Head of caudate nucleus (tissue), 42 donors: ENCODE data around the gene DAB1.

Source experiments
- DNase-seq, 42 donors: peaks; one replicate each; pipeline versions ENCODE4 v3.0.0 to v3.0.0-alpha.2; 2020 to 2021; ENCODE audit warnings: mixed read lengths in 7 of 42
- intact Hi-C: fragments of 100-400 bp; cut with DNase I; formaldehyde crosslinking; loops from one replicate; pipeline ENCODE4 v1.15.0; 2022

The DAB1 gene

DNA sequence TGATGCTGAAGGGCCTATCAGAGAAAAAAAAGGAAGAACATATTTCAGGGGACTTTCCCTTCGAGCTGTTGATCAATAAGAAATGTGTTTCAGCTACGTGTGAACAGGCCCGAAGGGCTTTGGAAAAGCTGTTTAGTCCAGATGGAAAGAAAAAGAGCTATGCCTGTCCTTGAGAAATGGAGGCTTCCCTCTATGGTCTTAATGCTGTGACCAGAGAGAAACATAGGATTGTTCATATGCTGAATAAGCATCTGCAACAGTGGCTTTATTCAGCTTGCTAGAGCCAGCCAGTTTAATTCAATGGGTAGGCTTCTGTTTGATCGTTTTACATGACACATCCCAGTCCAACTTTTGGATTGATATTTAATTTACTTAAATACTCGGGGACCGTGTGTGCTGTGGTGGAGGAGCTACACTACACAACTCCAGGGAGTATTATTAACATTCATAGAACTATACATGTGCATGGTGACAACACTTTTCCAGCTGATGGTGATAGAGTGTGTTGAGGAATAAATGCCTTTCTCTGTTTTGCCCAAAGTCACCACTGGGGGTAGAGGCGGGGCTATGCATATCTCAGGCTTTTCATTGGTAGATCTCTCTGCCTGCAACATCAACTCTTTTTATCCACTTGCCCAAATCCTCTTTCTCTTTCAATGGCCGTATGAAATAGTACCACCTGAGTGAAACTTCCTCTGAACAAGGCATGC, 351.3 kb downstream of the DAB1 start:
- intact Hi-C loops = no loop called here

GRCh38 chr1:57067863-57068262, 356.0 kb downstream of the DAB1 start:
- DNase-seq = no peak
- intact Hi-C loops = no loop called here

More for the DNA sequence above, 351.3 kb downstream of the DAB1 start:
- DNase-seq = peak in 7 of 42 donors; percentile 2 to 54 (median 23)

- intact Hi-C loops = no loop called here
- DNase-seq = no peak
These were observed 356.8 kb downstream of the DAB1 start for GRCh38 chr1:57066980-57067610.

DNA sequence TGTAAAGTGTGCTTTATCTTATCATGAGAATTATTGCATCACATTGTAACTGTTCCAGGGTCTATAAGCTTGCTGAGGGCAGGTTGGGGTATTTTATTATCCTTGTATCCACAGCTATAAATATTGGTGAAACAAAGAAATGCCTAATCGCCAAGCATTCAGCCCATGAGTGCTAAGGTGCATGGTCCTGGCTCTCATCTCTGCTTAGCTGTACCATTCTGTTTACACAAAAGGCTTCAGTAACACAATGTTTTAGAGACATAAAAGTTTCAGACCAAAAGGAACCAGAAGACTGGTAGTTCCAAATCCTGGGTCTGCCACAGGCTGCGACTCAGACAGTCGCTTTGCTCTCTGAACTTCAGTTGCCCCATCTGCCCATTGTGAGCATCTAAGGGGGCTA, 358.4 kb downstream of the DAB1 start:
- intact Hi-C loops = no loop called here
- no peak for DNase-seq

DNA sequence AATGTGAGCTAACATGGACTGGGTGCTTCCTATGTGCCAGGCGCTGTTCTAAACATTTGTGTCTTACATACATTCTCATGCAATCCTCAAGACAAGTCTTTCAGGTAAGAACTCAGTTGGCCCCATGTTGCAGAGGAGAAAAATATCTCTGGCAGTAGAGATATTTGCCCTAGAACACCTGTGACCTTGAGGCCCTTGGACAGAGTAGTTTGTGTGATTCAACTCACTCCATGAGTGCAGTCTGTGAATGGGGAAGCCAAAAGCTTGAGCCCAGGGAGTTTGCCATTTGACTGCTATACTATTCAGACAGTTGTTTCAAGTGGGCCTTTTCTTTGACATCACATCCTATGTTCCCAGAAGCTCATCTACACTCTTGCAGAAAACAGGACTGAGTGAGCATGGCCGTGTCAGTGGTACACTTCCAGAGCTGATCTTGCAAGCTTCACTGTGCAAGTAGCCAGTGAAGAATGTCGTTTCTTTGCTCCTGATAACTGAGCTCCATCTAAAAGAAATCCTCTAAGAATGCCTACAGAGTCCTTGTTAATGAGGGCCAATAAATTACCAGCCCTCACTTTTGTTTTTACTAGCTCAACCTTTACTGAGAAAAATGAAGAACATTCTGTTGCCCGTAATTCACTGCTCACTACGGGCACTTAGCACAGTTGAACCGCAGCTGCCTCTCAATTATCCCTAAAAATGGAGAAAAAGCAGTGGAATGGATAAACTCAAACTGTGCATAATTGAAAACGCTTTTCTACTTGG, 359.3 kb downstream of the DAB1 start:
- no peak for DNase-seq
- intact Hi-C loops = no loop called here

- DNase-seq = no peak
- intact Hi-C loops = no loop called here
These were observed 360.3 kb downstream of the DAB1 start for GRCh38 chr1:57063406-57064125.

- intact Hi-C loops = no loop called here
- DNase-seq = peak in 3 of 42 donors; percentile 11 to 38 (median 29)
These were observed 362.5 kb downstream of the DAB1 start for GRCh38 chr1:57061369-57061768.

DNA sequence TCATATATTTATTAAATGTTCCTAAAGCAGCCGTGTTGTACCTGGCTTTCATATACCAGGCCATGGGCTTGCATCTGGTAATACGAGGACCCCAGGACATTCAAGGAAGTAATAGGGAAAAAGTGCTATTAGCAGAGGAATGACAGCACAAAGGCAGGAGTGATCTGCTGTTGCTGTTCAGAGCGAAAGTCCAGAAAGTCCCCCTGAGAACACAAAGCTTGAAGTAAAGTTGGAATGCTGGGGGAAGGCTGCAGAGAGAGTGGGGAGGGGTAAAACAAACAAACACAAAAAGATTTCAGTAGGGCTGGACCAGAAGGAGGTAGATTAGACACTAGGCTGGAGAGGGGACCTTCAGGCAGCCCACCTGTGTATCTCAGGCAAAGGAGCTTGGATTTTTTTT, 363.4 kb downstream of the DAB1 start:
- intact Hi-C loops = no loop called here

DNA sequence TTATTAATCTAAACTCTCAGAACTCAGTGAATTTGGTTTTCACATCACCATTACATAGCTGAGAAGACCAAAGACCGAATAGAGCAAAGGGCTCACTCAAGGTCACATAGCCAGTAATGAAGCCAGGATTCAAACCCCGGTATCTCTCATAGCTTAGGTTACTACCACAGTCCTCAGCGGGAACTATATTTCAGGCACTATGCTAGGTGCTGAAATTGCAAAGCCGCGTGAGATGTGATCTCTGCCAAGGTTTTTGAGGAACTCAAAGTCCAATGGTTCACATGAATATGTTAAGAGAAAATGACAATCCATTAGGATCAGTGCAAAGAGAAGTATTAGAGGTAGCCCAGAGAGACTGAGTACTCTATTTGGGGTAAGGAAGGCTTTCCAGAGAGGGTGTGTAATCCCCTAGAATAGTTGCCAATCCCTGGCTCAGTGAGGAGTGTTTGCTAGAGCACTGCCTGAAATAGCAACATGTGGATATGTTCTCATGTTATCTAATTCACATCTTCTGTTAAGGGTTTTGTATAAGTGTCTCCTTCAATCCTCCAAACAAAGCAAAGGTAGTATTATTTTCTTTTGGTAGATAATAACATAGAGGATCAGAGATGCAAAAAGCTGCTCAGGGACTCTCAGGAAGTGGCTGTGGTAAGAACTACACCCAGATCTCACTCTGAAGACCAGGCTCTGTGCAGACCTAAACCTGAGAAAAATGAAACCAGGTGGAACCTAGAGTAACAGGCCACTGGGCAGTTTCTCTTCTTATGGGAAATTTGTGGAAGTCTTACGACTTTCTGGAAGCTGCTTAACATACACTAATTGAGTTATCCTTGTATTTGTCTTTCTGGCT, 365.0 kb downstream of the DAB1 start:
- intact Hi-C loops = no loop called here
- DNase-seq = no peak

More for the DNA sequence above, 363.4 kb downstream of the DAB1 start:
- no peak for DNase-seq

- intact Hi-C loops = no loop called here
- DNase-seq = no peak
These were observed 375.0 kb downstream of the DAB1 start for GRCh38 chr1:57048856-57049255.

DNA sequence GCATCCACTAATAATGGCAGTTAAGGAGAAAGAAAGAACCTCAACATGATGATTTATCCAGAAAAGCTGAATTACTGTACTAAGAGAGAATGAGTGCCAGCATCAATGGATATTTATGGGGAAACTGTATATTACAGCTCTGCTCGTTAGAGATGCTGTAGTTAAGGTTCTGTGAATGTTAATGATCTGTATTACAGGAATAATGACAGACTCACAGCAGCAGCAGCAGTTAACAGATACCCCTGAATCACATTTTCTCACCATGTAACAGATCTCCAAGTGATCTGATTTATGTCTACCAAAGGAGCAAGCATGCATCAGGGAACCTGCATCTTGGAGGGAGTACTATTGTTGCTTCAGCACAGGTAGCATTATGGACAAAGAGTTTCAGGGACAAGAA, 377.4 kb downstream of the DAB1 start:
- DNase-seq = no peak
- intact Hi-C loops = no loop called here

DNA sequence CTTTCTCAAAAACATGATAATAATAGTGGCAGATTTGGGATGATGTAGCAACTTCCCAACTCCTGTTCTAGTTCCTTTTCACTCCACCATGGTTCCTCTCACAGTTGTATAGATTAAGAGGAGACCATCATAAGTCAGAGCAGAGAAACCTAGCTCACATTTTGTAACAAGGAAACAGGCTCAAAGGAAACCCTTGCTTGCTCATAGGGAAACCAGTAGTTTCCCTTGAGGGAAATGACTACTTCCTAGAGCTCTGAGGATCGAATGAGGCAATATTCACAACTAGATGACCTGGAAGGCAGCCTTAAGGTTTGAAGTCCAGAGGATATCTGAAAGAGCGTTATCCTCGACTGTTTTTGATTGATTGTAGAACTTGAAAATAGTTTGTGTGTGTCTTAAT, 382.0 kb downstream of the DAB1 start:
- DNase-seq = no peak

GRCh38 chr1:57040811-57041210, 383.0 kb downstream of the DAB1 start:
- intact Hi-C loops = no loop called here
- DNase-seq = no peak

More for the DNA sequence above, 382.0 kb downstream of the DAB1 start:
- intact Hi-C loops = no loop called here

GRCh38 chr1:57036641-57037579, 386.9 kb downstream of the DAB1 start:
- intact Hi-C loops = no loop called here
- DNase-seq = no peak

DNA sequence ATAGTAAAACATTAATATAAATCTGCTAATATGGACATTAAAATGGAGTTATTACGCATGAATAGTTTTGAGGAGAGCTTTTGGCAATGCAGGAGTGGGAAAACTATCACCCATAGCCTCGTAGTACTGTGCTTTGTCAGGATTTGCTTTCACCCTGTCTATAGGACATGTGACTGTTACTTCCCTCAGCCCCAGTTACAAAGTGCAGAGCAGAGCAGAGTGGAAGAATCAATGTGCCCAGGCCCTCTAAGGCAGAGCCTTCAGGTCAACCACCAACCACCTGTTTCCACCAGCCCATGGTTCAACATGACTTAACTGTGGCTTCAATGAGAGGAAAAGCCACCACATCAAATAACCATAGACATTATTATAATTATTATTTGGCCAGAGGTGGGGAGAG, 389.1 kb downstream of the DAB1 start:
- DNase-seq = no peak
- intact Hi-C loops = no loop called here

- no peak for DNase-seq
- intact Hi-C loops = no loop called here
These were observed 390.4 kb downstream of the DAB1 start for GRCh38 chr1:57033222-57034001.
